IMR-90 (cell line): Measurements from ENCODE around the gene UBE2D4. TPM values are rescaled to one million over a fixed set of nuclear protein-coding genes. Genes with fewer than 3 reads are reported as not detected.

Experiments used
- ATAC-seq: fragments of 200-7000 bp; cut with Tn5 transposase; 2 replicates; pipeline ENCODE4 v1.9.1; 2020; ENCODE audit warnings: low read depth, mild to moderate bottlenecking, moderate library complexity
- BruUV-seq: library from RNA; stranded (reverse); fragments of 400-500 nt; replicated peaks from 2 replicates; lab custom pipeline; 2021; lab: Mats Ljungman, UMichigan
- CTCF ChIA-PET: fragments of 300-600 bp; formaldehyde crosslinking; extraction: SDS; loops from one replicate; lab custom pipeline; 2021; ENCODE audit warnings: antibody characterized with exemption; lab: Yijun Ruan, JAX
- POLR2A ChIA-PET: fragments of 300-600 bp; sonication (Branson Sonifier 250); formaldehyde crosslinking; loops from one replicate; lab custom pipeline; 2022; ENCODE audit warnings: antibody characterized with exemption; ENCODE audit not compliant: unreplicated experiment; lab: Charles Lee
- DNase-seq: peaks from one replicate; pipeline ENCODE4 v3.0.0; 2013
- H2AFZ ChIP-seq: replicated peaks from 2 replicates; pipeline ENCODE3; 2013; ENCODE audit warnings: low read length, mild to moderate bottlenecking; ENCODE audit not compliant: poor library complexity
- H2AK5ac ChIP-seq: 2 replicates; pipeline ENCODE4 v1.6.1; 2013; ENCODE audit warnings: low read depth, low read length, inconsistent platforms
- H2AK9ac ChIP-seq: replicated peaks from 2 replicates; pipeline ENCODE3; 2013; ENCODE audit warnings: mild to moderate bottlenecking, low read depth, low read length, moderate library complexity; ENCODE audit not compliant: poor library complexity
- H2BK120ac ChIP-seq: 2 replicates; pipeline ENCODE4 v1.6.1; 2013; ENCODE audit warnings: low read depth, low read length, inconsistent platforms
- H2BK15ac ChIP-seq: 3 replicates; pipeline ENCODE4 v1.6.1; 2013; ENCODE audit warnings: low read depth, low read length, inconsistent platforms
- H2BK20ac ChIP-seq: 2 replicates; pipeline ENCODE4 v1.6.1; 2013; ENCODE audit warnings: low read depth, mild to moderate bottlenecking, inconsistent platforms, low read length, moderate library complexity
- H2BK5ac ChIP-seq: 2 replicates; pipeline ENCODE4 v1.6.1; 2013; ENCODE audit warnings: mild to moderate bottlenecking, low read depth, low read length, inconsistent platforms; ENCODE audit not compliant: poor library complexity, severe bottlenecking
- H3K14ac ChIP-seq: replicated peaks from 2 replicates; pipeline ENCODE4 v1.6.1; 2013; ENCODE audit warnings: low read depth, low read length, inconsistent platforms
- H3K18ac ChIP-seq: 2 replicates; pipeline ENCODE4 v1.6.1; 2013; ENCODE audit warnings: low read depth, low read length, control low read depth
- H3K23ac ChIP-seq: 2 replicates; pipeline ENCODE4 v1.6.1; 2013; ENCODE audit warnings: low read depth, low read length, inconsistent platforms
- H3K27ac ChIP-seq: 2 replicates; pipeline ENCODE4 v1.5.1; 2013; ENCODE audit warnings: mild to moderate bottlenecking, control low read depth, low read length; ENCODE audit not compliant: insufficient read depth
- H3K27me3 ChIP-seq: 2 replicates; pipeline ENCODE4 v1.6.1; 2013; ENCODE audit warnings: low read length; ENCODE audit not compliant: control insufficient read depth, insufficient read depth
- H3K36me3 ChIP-seq: 2 replicates; pipeline ENCODE4 v1.6.1; 2013; ENCODE audit warnings: low read length, mixed read lengths; ENCODE audit not compliant: control insufficient read depth, insufficient read depth
- H3K4ac ChIP-seq: 2 replicates; pipeline ENCODE4 v1.6.1; 2013; ENCODE audit warnings: low read depth, low read length, inconsistent platforms
- H3K4me1 ChIP-seq: 2 replicates; pipeline ENCODE4 v1.6.1; 2013; ENCODE audit warnings: low read length, mixed read lengths; ENCODE audit not compliant: control insufficient read depth, insufficient read depth
- H3K4me2 ChIP-seq: 2 replicates; pipeline ENCODE4 v1.6.1; 2013; ENCODE audit warnings: low read depth, mild to moderate bottlenecking, control low read depth, low read length, moderate library complexity
- H3K4me3 ChIP-seq: 2 replicates; pipeline ENCODE4 v1.5.1; 2013; ENCODE audit warnings: low read depth, mild to moderate bottlenecking, control low read depth, low read length, moderate library complexity; ENCODE audit not compliant: insufficient read depth
- H3K56ac ChIP-seq: 2 replicates; pipeline ENCODE4 v1.6.1; 2013; ENCODE audit warnings: low read length, inconsistent platforms; ENCODE audit not compliant: insufficient read depth; ENCODE audit errors: extremely low read depth
- H3K79me1 ChIP-seq, 2 experiments: 2 replicates each; pipeline ENCODE4 v1.6.1; 2013; ENCODE audit warnings: low read length in 2 of 2, inconsistent platforms in 1 of 2, low read depth in 1 of 2
- H3K9ac ChIP-seq: 2 replicates; pipeline ENCODE4 v1.6.1; 2013; ENCODE audit warnings: low read depth, low read length, control low read depth
- H3K9me1 ChIP-seq: 2 replicates; pipeline ENCODE4 v1.6.1; 2013; ENCODE audit warnings: low read length, inconsistent platforms; ENCODE audit not compliant: insufficient read depth
- H3K9me3 ChIP-seq: 2 replicates; pipeline ENCODE4 v1.6.1; 2013; ENCODE audit warnings: low read length; ENCODE audit not compliant: control insufficient read depth, insufficient read depth
- H4K20me1 ChIP-seq: 2 replicates; pipeline ENCODE4 v1.6.1; 2013; ENCODE audit warnings: low read length, inconsistent platforms; ENCODE audit not compliant: insufficient read depth
- H4K5ac ChIP-seq: 2 replicates; pipeline ENCODE4 v1.6.1; 2013; ENCODE audit warnings: mild to moderate bottlenecking, low read depth, low read length, control low read depth
- H4K8ac ChIP-seq, 2 experiments: 2 replicates each; pipeline ENCODE4 v1.6.1; 2013; ENCODE audit warnings: low read depth in 2 of 2, low read length in 2 of 2, control low read depth in 1 of 2, inconsistent platforms in 1 of 2
- H4K91ac ChIP-seq: 2 replicates; pipeline ENCODE4 v1.6.1; 2013; ENCODE audit warnings: low read depth, low read length, inconsistent platforms; ENCODE audit not compliant: insufficient read depth
- BHLHE40 ChIP-seq: fragments of 150-350 bp; IDR thresholded peaks from 2 replicates; pipeline ENCODE4 v1.6.1; 2016; ENCODE audit warnings: mild to moderate bottlenecking, low read depth, low read length
- NFE2L2 ChIP-seq: fragments of 150-350 bp; IDR thresholded peaks from 2 replicates; pipeline ENCODE4 v1.6.1; 2016; ENCODE audit warnings: low read depth, mild to moderate bottlenecking, low read length
- WGBS, 2 experiments: methylation state at CpG; one replicate each; pipeline versions ENCODE4 v1.1.5 to v1.1.7; 2013; ENCODE audit warnings: missing lambda C conversion rate in 2 of 2; ENCODE audit not compliant: insufficient read length in 1 of 2; ENCODE audit errors: extremely low coverage in 2 of 2; 5-methylcytosine and 5-hydroxymethylcytosine counted together
- dilution Hi-C: fragments of 300-500 bp; cut with HindIII; formaldehyde crosslinking; loops from one replicate; pipeline ENCODE4 v1.14.3; 2018; ENCODE audit warnings: low sequenced_read_pairs; ENCODE audit not compliant: unreplicated experiment
- in situ Hi-C: fragments of 300-500 bp; cut with MboI; formaldehyde crosslinking; loops from 3 replicates; pipeline ENCODE4 v1.14.3; 2019; ENCODE audit warnings: low sequenced_read_pairs, inconsistent platforms, mixed read lengths
- intact Hi-C: fragments of 100-400 bp; cut with micrococcal nuclease; formaldehyde crosslinking; loops from 2 replicates; pipeline ENCODE4 v1.10.0; 2022
- polyA plus RNA-seq, 3 experiments: library from polyadenylated mRNA; depleted of rRNA; stranded (reverse); fragments of >200 nt; gene quantifications; 2 replicates each; pipeline ENCODE4 v1.2.3, GENCODE V29; 2012; ENCODE audit warnings: low replicate concordance in 1 of 3
- total RNA-seq: library from RNA; depleted of rRNA; stranded (reverse); fragments of >200 nt; gene quantifications from 2 replicates; pipeline ENCODE4 v1.2.3, GENCODE V29; 2012

Gene UBE2D4
- total and polyA plus RNA-seq, 2 of the 4 experiments (the other 2 are of a cell fraction): 9.7 to 10.5 TPM

DNA sequence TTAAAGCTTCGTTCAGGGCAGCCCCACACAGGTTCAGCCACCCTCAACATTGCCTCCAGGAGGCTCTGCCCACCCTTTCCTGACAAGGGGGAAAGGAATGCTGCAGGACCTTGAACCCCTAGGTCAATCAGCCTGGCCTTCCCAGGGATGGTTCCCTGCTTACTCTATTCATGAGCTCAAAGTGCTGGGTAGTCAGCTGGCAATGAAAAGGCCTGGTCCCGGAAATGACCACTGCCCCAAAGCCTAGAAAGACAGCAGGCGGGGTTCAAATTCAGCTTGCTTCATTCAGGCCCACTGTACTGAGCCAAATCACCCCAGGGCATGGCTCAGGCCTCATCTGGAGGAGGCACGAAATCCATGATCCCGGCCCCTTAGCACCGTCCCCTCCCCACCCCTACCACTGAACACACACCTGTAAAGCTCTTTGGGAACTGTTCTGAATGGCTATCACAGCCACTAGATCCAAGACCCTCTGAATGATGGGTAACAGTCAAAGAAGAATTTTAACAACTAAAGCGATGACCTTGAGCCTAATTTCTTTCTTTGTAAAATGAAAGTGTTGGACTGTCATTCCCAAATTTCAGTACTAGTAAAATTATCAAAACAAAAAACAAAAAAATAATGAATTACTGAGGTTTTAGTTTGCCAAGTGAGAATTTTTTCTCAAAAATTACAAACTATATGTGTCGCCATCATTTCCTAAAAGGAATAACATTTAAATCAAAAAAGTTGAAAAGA lies 20.9 kb upstream of the UBE2D4 start:
- TF ChIP-seq NFE2L2 (no peak), BHLHE40 (no peak)
- intact Hi-C loops: loop anchor here (2.0 kb wide), 1 partner anchor 33 kb away; no protein-coding TSS in a partner anchor
- Histone ChIP-seq H2BK15ac (no peak overlapping the region), H3K79me1 (peaks cover 37 to 59% of the 10 kb centered on the region in 2 experiments; a peak in 3 of 4 replicates), H2AK9ac (peak overlapping the region; percentile 83), H3K9ac (peak overlapping the region; percentile 82), H3K56ac (peak overlapping the region; percentile 40), H3K23ac (peak overlapping the region; percentile 81), H2BK120ac (no peak overlapping the region), H2AK5ac (peak overlapping the region; percentile 5; the same call in 1 of the 2 replicates), H3K9me1 (peaks cover 29% of the 10 kb centered on the region), H2AFZ (peak overlapping the region; percentile 36), H4K8ac (peak overlapping the region in 1 of 2 experiments; percentile 35; a peak in 1 of 4 replicates), H3K4me1 (peaks cover 7% of the 10 kb centered on the region), H3K4me2 (peak overlapping the region; percentile 99), H3K18ac (no peak overlapping the region), H2BK20ac (no peak overlapping the region; the same call in 1 of the 2 replicates), H3K36me3 (no peaks in the 10 kb centered on the region; the same call in 1 of the 2 replicates), H3K4ac (peak overlapping the region; percentile 82), H4K20me1 (peaks cover 44% of the 10 kb centered on the region), H4K5ac (no peak overlapping the region; the same call in 1 of the 2 replicates), H3K9me3 (no peaks in the 10 kb centered on the region), H2BK5ac (peak overlapping the region; percentile 34), H3K27ac (peak overlapping the region; percentile 67; the same call in 1 of the 2 replicates), H4K91ac (0 out of 2 replicates have a peak overlapping the region, but pooled peaks have one; percentile 68), H3K4me3 (peak overlapping the region; percentile 81), H3K27me3 (no peaks in the 10 kb centered on the region), H3K14ac (peak overlapping the region; percentile 90)
- DNase-seq: no peak
- WGBS, 2 experiments: no CpG with 5 or more reads among the region's 8 CpGs
- ChIA-PET CTCF (no interaction called here), POLR2A (no interaction called here)
- ATAC-seq: peak; percentile 3; the same call in 1 of the 2 replicates
- dilution Hi-C loops: no loop called here
- in situ Hi-C loops: no loop called here
- no TSS peak for BruUV-seq
